GM12878 (cell line): ENCODE data around the gene ADAP1. TPM values are rescaled to one million over a fixed set of nuclear protein-coding genes. Genes with fewer than 3 reads are reported as not detected.

Source experiments
- BMI1 ChIP-seq: fragments of 450-650 bp; IDR thresholded peaks from 2 replicates; pipeline ENCODE4 v1.6.1; 2016; ENCODE audit warnings: mild to moderate bottlenecking, moderate library complexity, borderline replicate concordance
- CBX3 ChIP-seq: fragments of 200-600 bp; sonication (generic); IDR thresholded peaks from 2 replicates; pipeline ENCODE4 v1.6.1; 2016; ENCODE audit warnings: low read depth, borderline replicate concordance
- CHD2 ChIP-seq: IDR thresholded peaks from 2 replicates; pipeline ENCODE4 v1.6.1; 2011; ENCODE audit warnings: low read depth, low read length, improper control_type of control experiment, borderline replicate concordance
- DPF2 ChIP-seq: fragments of 450-650 bp; IDR thresholded peaks from 2 replicates; pipeline ENCODE4 v1.6.1; 2017; ENCODE audit warnings: mild to moderate bottlenecking
- EP300 ChIP-seq, 2 experiments: fragments of 150-350 bp in 1 of 2; IDR thresholded peaks; 2 replicates each; pipeline ENCODE4 v1.6.1; 2011 to 2012; ENCODE audit warnings: low read depth in 2 of 2, low read length in 2 of 2, borderline replicate concordance in 1 of 2, improper control_type of control experiment in 1 of 2, inconsistent platforms in 1 of 2; ENCODE audit not compliant: control insufficient read depth in 1 of 2
- ESRRA ChIP-seq: IDR thresholded peaks from 2 replicates; pipeline ENCODE4 v1.6.1; 2012; ENCODE audit warnings: mild to moderate bottlenecking, low read length, improper control_type of control experiment
- FOS ChIP-seq: IDR thresholded peaks from 3 replicates; pipeline ENCODE4 v1.6.1; 2011; ENCODE audit warnings: borderline replicate concordance; ENCODE audit not compliant: insufficient read length; ENCODE audit errors: extremely low read depth
- GABPA ChIP-seq: IDR thresholded peaks from 2 replicates; pipeline ENCODE4 v1.6.1; 2014; ENCODE audit warnings: antibody characterized with exemption, low read depth, mild to moderate bottlenecking, inconsistent platforms
- GATAD2B ChIP-seq: fragments of 450-650 bp; conservative IDR thresholded peaks from 2 replicates; pipeline ENCODE4 v1.6.1; 2017; ENCODE audit warnings: low read depth, mild to moderate bottlenecking, moderate library complexity
- LARP7 ChIP-seq: fragments of 450-650 bp; IDR thresholded peaks from 2 replicates; pipeline ENCODE4 v1.6.1; 2017; ENCODE audit warnings: mild to moderate bottlenecking
- MTA3 ChIP-seq: IDR thresholded peaks from 2 replicates; pipeline ENCODE4 v1.6.1; 2012; ENCODE audit warnings: low read length, inconsistent platforms, borderline replicate concordance
- NFXL1 ChIP-seq: fragments of 450-650 bp; IDR thresholded peaks from 2 replicates; pipeline ENCODE4 v1.6.1; 2017; ENCODE audit warnings: antibody characterized with exemption, mild to moderate bottlenecking, borderline replicate concordance
- NR2C1 ChIP-seq: fragments of 450-650 bp; IDR thresholded peaks from 2 replicates; pipeline ENCODE4 v1.6.1; 2017; ENCODE audit warnings: antibody characterized with exemption, mild to moderate bottlenecking, moderate library complexity
- PAX8 ChIP-seq: fragments of 450-650 bp; IDR thresholded peaks from 2 replicates; pipeline ENCODE4 v1.6.1; 2017; ENCODE audit warnings: mild to moderate bottlenecking, moderate library complexity
- POLR2AphosphoS2 ChIP-seq: IDR thresholded peaks from 2 replicates; pipeline ENCODE4 v1.6.1; 2011; ENCODE audit warnings: low read depth, mild to moderate bottlenecking, low read length, improper control_type of control experiment, moderate library complexity
- RCOR1 ChIP-seq: conservative IDR thresholded peaks from 2 replicates; pipeline ENCODE4 v1.6.1; 2012; ENCODE audit warnings: low read depth, low read length, improper control_type of control experiment
- SIN3A ChIP-seq: IDR thresholded peaks from 2 replicates; pipeline ENCODE4 v1.6.1; 2012; ENCODE audit warnings: low read depth, low read length, improper control_type of control experiment
- SIX5 ChIP-seq: IDR thresholded peaks from 2 replicates; pipeline ENCODE4 v1.6.1; 2011; ENCODE audit warnings: mild to moderate bottlenecking, low read depth, low read length, moderate library complexity; ENCODE audit not compliant: severe bottlenecking
- SPI1 ChIP-seq: IDR thresholded peaks from 2 replicates; pipeline ENCODE4 v1.6.1; 2011; ENCODE audit warnings: low read depth, mild to moderate bottlenecking, low read length, moderate library complexity, borderline replicate concordance; ENCODE audit not compliant: insufficient read depth
- ZZZ3 ChIP-seq: IDR thresholded peaks from 2 replicates; pipeline ENCODE4 v1.6.1; 2011; ENCODE audit warnings: low read depth; ENCODE audit not compliant: control insufficient read depth, insufficient read length
- polyA plus RNA-seq, 11 experiments: library from polyadenylated mRNA; depleted of rRNA in 4 of 11; unstranded in 6 of 11; stranded (reverse) in 5 of 11; fragments of >200 nt; fragmentation: Nextera tagmentation in 4 of 11; fragmentation: Illumina TruSeq in 1 of 11; extraction: Ambion mirVana in 4 of 11; extraction: Trizol in 1 of 11; gene quantifications; 1 replicate in 1 of 11; 2 replicates in 10 of 11; pipeline versions ENCODE4 v1.2.1 to v1.2.3, GENCODE V29; 2011 to 2016; ENCODE audit warnings: inconsistent platforms in 2 of 11, missing spikeins in 2 of 11, low read depth in 1 of 11
- total RNA-seq, 4 experiments: library from RNA; depleted of rRNA in 3 of 4; stranded (reverse); fragments of >200 nt in 3 of 4; fragmentation: Illumina TruSeq in 1 of 4; extraction: Trizol in 1 of 4; gene quantifications; 2 replicates each; pipeline versions ENCODE4 v1.2.1 to v1.2.3, GENCODE V29; 2013 to 2021
- TF ChIP-seq, protein P1 (sequence below): fragments of 150-350 bp; IDR thresholded peaks from 2 replicates; pipeline ENCODE4 v1.6.1; 2016; ENCODE audit warnings: low read depth, low read length
- TF ChIP-seq, protein P2 (sequence below): fragments of 450-650 bp; IDR thresholded peaks from 2 replicates; pipeline ENCODE4 v1.6.1; 2016; ENCODE audit warnings: mild to moderate bottlenecking
- TF ChIP-seq, protein P3 (sequence below): fragments of 450-650 bp; IDR thresholded peaks from 2 replicates; pipeline ENCODE4 v1.6.1; 2017; ENCODE audit warnings: mild to moderate bottlenecking, low read depth, inconsistent platforms; ENCODE audit not compliant: poor library complexity, severe bottlenecking

ADAP1 gene
- total and polyA plus RNA-seq, 10 of the 15 experiments (the other 5 are each of a cell fraction or from before 2014, with no cell fraction given) = 0.22 to 44.2 (median 22.0) TPM; not detected in 1

DNA sequence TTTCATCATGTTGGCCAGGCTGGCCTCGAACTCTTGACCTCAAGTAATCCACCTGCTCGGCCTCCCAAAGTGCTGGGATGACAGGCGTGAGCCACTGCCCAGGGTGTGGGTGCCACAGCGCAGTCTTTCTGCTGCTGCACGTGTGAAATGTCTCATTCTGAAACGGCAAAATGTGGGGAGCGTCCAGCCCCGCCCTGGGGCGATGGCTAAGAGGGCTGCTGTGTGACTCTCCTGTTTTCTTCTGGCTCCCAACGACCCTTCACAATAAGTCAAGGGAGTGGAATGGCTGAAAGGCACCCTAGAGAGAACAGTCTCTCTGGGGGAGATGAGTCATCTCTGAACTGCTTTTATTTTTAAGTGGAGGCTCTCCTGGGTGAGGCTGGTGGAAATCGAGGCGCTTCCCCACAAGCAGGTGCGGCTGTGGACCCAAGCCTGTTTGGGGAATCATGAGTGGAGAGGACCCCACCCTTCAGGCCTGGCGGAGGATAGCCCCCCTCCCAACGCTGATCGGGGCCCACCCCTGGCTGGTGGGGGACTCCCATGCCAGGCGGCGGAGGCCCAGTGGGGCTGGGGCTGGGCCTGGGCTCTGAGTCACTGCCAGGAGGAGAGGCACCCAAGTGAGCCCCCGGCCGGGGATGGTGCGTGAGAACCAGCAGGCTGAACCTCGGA, 18.0 kb downstream of the ADAP1 start (continued):
- no peak for TF ChIP-seq PAX8
- no peak for TF ChIP-seq SPI1
- no peak for TF ChIP-seq RCOR1
- no peak for TF ChIP-seq MTA3
- peak; percentile 99 for TF ChIP-seq GATAD2B
- TF ChIP-seq, protein P1, sequence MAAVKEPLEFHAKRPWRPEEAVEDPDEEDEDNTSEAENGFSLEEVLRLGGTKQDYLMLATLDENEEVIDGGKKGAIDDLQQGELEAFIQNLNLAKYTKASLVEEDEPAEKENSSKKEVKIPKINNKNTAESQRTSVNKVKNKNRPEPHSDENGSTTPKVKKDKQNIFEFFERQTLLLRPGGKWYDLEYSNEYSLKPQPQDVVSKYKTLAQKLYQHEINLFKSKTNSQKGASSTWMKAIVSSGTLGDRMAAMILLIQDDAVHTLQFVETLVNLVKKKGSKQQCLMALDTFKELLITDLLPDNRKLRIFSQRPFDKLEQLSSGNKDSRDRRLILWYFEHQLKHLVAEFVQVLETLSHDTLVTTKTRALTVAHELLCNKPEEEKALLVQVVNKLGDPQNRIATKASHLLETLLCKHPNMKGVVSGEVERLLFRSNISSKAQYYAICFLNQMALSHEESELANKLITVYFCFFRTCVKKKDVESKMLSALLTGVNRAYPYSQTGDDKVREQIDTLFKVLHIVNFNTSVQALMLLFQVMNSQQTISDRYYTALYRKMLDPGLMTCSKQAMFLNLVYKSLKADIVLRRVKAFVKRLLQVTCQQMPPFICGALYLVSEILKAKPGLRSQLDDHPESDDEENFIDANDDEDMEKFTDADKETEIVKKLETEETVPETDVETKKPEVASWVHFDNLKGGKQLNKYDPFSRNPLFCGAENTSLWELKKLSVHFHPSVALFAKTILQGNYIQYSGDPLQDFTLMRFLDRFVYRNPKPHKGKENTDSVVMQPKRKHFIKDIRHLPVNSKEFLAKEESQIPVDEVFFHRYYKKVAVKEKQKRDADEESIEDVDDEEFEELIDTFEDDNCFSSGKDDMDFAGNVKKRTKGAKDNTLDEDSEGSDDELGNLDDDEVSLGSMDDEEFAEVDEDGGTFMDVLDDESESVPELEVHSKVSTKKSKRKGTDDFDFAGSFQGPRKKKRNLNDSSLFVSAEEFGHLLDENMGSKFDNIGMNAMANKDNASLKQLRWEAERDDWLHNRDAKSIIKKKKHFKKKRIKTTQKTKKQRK = no peak
- TF ChIP-seq CBX3 = no peak
- TF ChIP-seq FOS = no peak
- no peak for TF ChIP-seq EP300 (IDR thresholded peaks at IDR 0.05; ENCODE audit: borderline replicate concordance in 1 of 2, control insufficient read depth in 1 of 2, low read depth in 2 of 2, low read length in 2 of 2)
- TF ChIP-seq NFXL1 = no peak
- TF ChIP-seq, protein P2, sequence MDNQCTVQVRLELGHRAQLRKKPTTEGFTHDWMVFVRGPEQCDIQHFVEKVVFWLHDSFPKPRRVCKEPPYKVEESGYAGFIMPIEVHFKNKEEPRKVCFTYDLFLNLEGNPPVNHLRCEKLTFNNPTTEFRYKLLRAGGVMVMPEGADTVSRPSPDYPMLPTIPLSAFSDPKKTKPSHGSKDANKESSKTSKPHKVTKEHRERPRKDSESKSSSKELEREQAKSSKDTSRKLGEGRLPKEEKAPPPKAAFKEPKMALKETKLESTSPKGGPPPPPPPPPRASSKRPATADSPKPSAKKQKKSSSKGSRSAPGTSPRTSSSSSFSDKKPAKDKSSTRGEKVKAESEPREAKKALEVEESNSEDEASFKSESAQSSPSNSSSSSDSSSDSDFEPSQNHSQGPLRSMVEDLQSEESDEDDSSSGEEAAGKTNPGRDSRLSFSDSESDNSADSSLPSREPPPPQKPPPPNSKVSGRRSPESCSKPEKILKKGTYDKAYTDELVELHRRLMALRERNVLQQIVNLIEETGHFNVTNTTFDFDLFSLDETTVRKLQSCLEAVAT = peak; percentile 78
- TF ChIP-seq, protein P3, sequence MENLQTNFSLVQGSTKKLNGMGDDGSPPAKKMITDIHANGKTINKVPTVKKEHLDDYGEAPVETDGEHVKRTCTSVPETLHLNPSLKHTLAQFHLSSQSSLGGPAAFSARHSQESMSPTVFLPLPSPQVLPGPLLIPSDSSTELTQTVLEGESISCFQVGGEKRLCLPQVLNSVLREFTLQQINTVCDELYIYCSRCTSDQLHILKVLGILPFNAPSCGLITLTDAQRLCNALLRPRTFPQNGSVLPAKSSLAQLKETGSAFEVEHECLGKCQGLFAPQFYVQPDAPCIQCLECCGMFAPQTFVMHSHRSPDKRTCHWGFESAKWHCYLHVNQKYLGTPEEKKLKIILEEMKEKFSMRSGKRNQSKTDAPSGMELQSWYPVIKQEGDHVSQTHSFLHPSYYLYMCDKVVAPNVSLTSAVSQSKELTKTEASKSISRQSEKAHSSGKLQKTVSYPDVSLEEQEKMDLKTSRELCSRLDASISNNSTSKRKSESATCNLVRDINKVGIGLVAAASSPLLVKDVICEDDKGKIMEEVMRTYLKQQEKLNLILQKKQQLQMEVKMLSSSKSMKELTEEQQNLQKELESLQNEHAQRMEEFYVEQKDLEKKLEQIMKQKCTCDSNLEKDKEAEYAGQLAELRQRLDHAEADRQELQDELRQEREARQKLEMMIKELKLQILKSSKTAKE = peak; percentile 85
- no peak for TF ChIP-seq LARP7
- TF ChIP-seq BMI1 = no peak
- no peak for TF ChIP-seq GABPA
- no peak for TF ChIP-seq SIX5
- no peak for TF ChIP-seq SIN3A
- TF ChIP-seq ESRRA = no peak
- no peak for TF ChIP-seq ZZZ3
- peak; percentile 93 for TF ChIP-seq DPF2
- TF ChIP-seq POLR2AphosphoS2 = no peak
- no peak for TF ChIP-seq CHD2
- no peak for TF ChIP-seq NR2C1
